HepG2 (cell line): Measurements from ENCODE around the gene MYLK2. TPM values are rescaled to one million over a fixed set of nuclear protein-coding genes. Genes with fewer than 3 reads are reported as not detected.

Source experiments
- ATAC-seq: fragments of 200-7000 bp; cut with Tn5 transposase; 3 replicates; pipeline ENCODE4 v1.9.1; 2020; ENCODE audit warnings: mild to moderate bottlenecking, moderate library complexity
- BruUV-seq: library from RNA; stranded (reverse); fragments of 400-500 nt; replicated peaks from 2 replicates; lab custom pipeline; 2021; lab: Mats Ljungman, UMichigan
- CTCF ChIA-PET: fragments of 300-600 bp; formaldehyde crosslinking; extraction: SDS; loops from one replicate; lab custom pipeline; 2021; ENCODE audit warnings: low total read pairs, inconsistent platforms, low intra/inter-chr PET ratio; lab: Yijun Ruan, JAX
- POLR2A ChIA-PET: fragments of 350-600 bp; sonication (Branson Sonifier 250); formaldehyde crosslinking; loops from one replicate; lab custom pipeline; 2020; ENCODE audit warnings: antibody characterized with exemption, inconsistent platforms; lab: Yijun Ruan, JAX
- DNase-seq: peaks from one replicate; pipeline ENCODE4 v3.0.0-alpha.2; 2015; ENCODE audit warnings: low spot score
- FAIRE-seq: peaks from 3 replicates; lab custom pipeline; 2011; peaks lifted over from hg19 to GRCh38; lab: Jason Lieb, UNC
- H2AFZ ChIP-seq: one replicate; pipeline ENCODE4 v1.6.1; 2011; ENCODE audit warnings: low read length, inconsistent platforms
- H3K27ac ChIP-seq: fragments of 300-600 bp; 3 replicates; pipeline ENCODE4 v1.8.0; 2011; ENCODE audit warnings: mixed run types, mild to moderate bottlenecking, mixed read lengths, low read length, inconsistent platforms; ENCODE audit not compliant: insufficient read depth; ENCODE audit errors: extremely low read length
- H3K27me3 ChIP-seq, 2 experiments: fragments of 200-600 bp in 1 of 2; 2 replicates in 1 of 2; 3 replicates in 1 of 2; pipeline versions ENCODE4 v1.6.0 to v1.8.0; 2011; ENCODE audit warnings: low read length in 2 of 2, mild to moderate bottlenecking in 2 of 2, moderate library complexity in 2 of 2, inconsistent platforms in 1 of 2; ENCODE audit not compliant: insufficient read depth in 2 of 2, control insufficient read depth in 1 of 2
- H3K36me3 ChIP-seq, 2 experiments: fragments of 200-600 bp in 1 of 2; replicated peaks in 1 of 2; 2 replicates in 1 of 2; 3 replicates in 1 of 2; pipeline versions ENCODE4 v1.5.1 to v1.8.0; 2011; ENCODE audit warnings: low read length in 2 of 2, inconsistent platforms in 1 of 2; ENCODE audit not compliant: insufficient read depth in 2 of 2, control insufficient read depth in 1 of 2
- H3K4me1 ChIP-seq: 2 replicates; pipeline ENCODE4 v1.5.1; 2012; ENCODE audit warnings: low read length, inconsistent platforms; ENCODE audit not compliant: insufficient read depth
- H3K4me2 ChIP-seq: 2 replicates; pipeline ENCODE4 v1.6.0; 2011; ENCODE audit warnings: low read depth, low read length, inconsistent platforms
- H3K4me3 ChIP-seq, 3 experiments: fragments of 200-600 bp in 1 of 3; sonication (generic), shearing (Covaris generic) in 1 of 3; replicated peaks in 1 of 3; 2 replicates each; pipeline ENCODE4 v1.5.1; 2011 to 2016; ENCODE audit warnings: low read length in 3 of 3, inconsistent platforms in 2 of 3, low read depth in 2 of 3, mild to moderate bottlenecking in 2 of 3, control low read depth in 1 of 3, mixed read lengths in 1 of 3; ENCODE audit not compliant: insufficient read depth in 1 of 3
- H3K79me2 ChIP-seq: one replicate; pipeline ENCODE4 v1.6.1; 2011; ENCODE audit warnings: low read length, inconsistent platforms; ENCODE audit not compliant: insufficient read depth
- H3K9ac ChIP-seq: 2 replicates; pipeline ENCODE4 v1.6.0; 2011; ENCODE audit warnings: mild to moderate bottlenecking, low read depth, low read length, inconsistent platforms; ENCODE audit not compliant: insufficient read depth
- H3K9me3 ChIP-seq: 2 replicates; pipeline ENCODE4 v1.5.1; 2012; ENCODE audit warnings: mild to moderate bottlenecking, low read length
- H4K20me1 ChIP-seq: 2 replicates; pipeline ENCODE4 v1.6.0; 2011; ENCODE audit warnings: inconsistent platforms, mild to moderate bottlenecking, low read length, moderate library complexity; ENCODE audit not compliant: insufficient read depth
- CEBPB ChIP-seq: IDR thresholded peaks from 2 replicates; pipeline ENCODE4 v1.6.1; 2011; ENCODE audit warnings: low read depth, low read length, improper control_type of control experiment, borderline replicate concordance
- CEBPZ ChIP-seq: IDR thresholded peaks from 2 replicates; pipeline ENCODE4 v1.6.1; 2012; ENCODE audit warnings: low read length, improper control_type of control experiment
- NR0B2 ChIP-seq: sonication (generic); formaldehyde crosslinking; IDR thresholded peaks from 2 replicates; pipeline ENCODE4 v1.4.0; 2020; ENCODE audit warnings: mild to moderate bottlenecking, missing genetic modification reagents
- SIX4 ChIP-seq: sonication (generic); formaldehyde crosslinking; IDR thresholded peaks from 2 replicates; pipeline ENCODE4 v1.4.0; 2020; ENCODE audit warnings: missing genetic modification reagents
- ZIK1 ChIP-seq: sonication (generic); formaldehyde crosslinking; IDR thresholded peaks from 2 replicates; pipeline ENCODE4 v1.5.0; 2020; ENCODE audit warnings: mild to moderate bottlenecking, low read depth, missing genetic modification reagents, borderline replicate concordance
- ZNF598 ChIP-seq: sonication (generic); formaldehyde crosslinking; IDR thresholded peaks from 2 replicates; pipeline ENCODE4 v1.5.1; 2020; ENCODE audit warnings: mild to moderate bottlenecking, missing genetic modification reagents, borderline replicate concordance
- ZNF652 ChIP-seq: IDR thresholded peaks from 2 replicates; pipeline ENCODE4 v1.6.1; 2016; ENCODE audit warnings: low read depth, borderline replicate concordance
- ZNF768 ChIP-seq: sonication (generic); formaldehyde crosslinking; IDR thresholded peaks from 2 replicates; pipeline ENCODE4 v1.4.0; 2020; ENCODE audit warnings: missing genetic modification reagents
- WGBS: methylation state at CpG from one replicate; pipeline ENCODE4 v1.1.6; 2017; ENCODE audit warnings: low lambda C conversion rate; 5-methylcytosine and 5-hydroxymethylcytosine counted together
- in situ Hi-C: cut with HindIII; loops from 2 replicates; pipeline ENCODE4 v1.10.0; 2017; ENCODE audit warnings: low pct_unique_long_range_greater_than_20kb; ENCODE audit not compliant: extremely low pct_ligation_motif_present
- intact Hi-C: fragments of 100-400 bp; cut with micrococcal nuclease; formaldehyde crosslinking; loops from one replicate; pipeline ENCODE4 v1.10.0; 2022; ENCODE audit not compliant: unreplicated experiment
- polyA plus RNA-seq, 8 experiments: library from polyadenylated mRNA; depleted of rRNA in 3 of 8; stranded (reverse) in 7 of 8; unstranded in 1 of 8; fragments of >200 nt; fragmentation: Illumina TruSeq in 4 of 8; extraction: Trizol in 4 of 8; gene quantifications; 2 replicates each; pipeline versions ENCODE4 v1.2.1 to v1.2.3, GENCODE V29; 2011 to 2016; ENCODE audit warnings: low read depth in 4 of 8, missing spikeins in 1 of 8, mixed read lengths in 1 of 8; ENCODE audit not compliant: insufficient read depth in 1 of 8
- total RNA-seq, 5 experiments: library from RNA; depleted of rRNA; stranded (reverse); fragments of >200 nt; fragmentation: Illumina TruSeq; extraction: Trizol; gene quantifications; 2 replicates each; pipeline ENCODE4 v1.2.3, GENCODE V29; 2016; ENCODE audit warnings: low read depth in 1 of 5

Gene MYLK2
- total and polyA plus RNA-seq, 2 of the 13 experiments (the other 11 are each of a cell fraction or from before 2014, with no cell fraction given) = 0.27 TPM; not detected in 1

GRCh38 chr20:31815408-31816188 lies 3.6 kb upstream of the MYLK2 start:
- no peak overlapping the region for H3K9ac ChIP-seq
- in situ Hi-C loops = no loop called here
- FAIRE-seq = peak; percentile 12
- POLR2A ChIA-PET = no interaction called here
- H3K27ac ChIP-seq = no peak overlapping the region
- no peak for DNase-seq
- 44% methylated on average over 9 of the region's 9 CpGs for WGBS
- no peak overlapping the region for H3K4me3 ChIP-seq
- H3K27me3 ChIP-seq = peaks cover 0 to 14% of the 10 kb centered on the region in 2 experiments; a peak in 3 of 5 replicates
- no peak overlapping the region for H2AFZ ChIP-seq
- intact Hi-C loops = no loop called here
- no TSS peak for BruUV-seq
- no peaks in the 10 kb centered on the region for H3K9me3 ChIP-seq
- no peaks in the 10 kb centered on the region for H3K36me3 ChIP-seq
- H3K4me1 ChIP-seq = no peaks in the 10 kb centered on the region
- ATAC-seq = 0 out of 3 replicates have a peak, but pooled peaks have one; percentile 12
- H4K20me1 ChIP-seq = no peaks in the 10 kb centered on the region
- H3K79me2 ChIP-seq = no peaks in the 10 kb centered on the region
- CTCF ChIA-PET = no interaction called here
- H3K4me2 ChIP-seq = no peak overlapping the region
- TF ChIP-seq ZNF768 (0 out of 2 replicates have a peak, but pooled peaks have one; percentile 28), ZNF652 (CRISPR knock-in tag) (peak; percentile 71), SIX4 (CRISPR knock-in tag) (no peak), CEBPZ (no peak), CEBPB (0 out of 2 replicates have a peak, but pooled peaks have one; percentile 23), ZIK1 (CRISPR knock-in tag) (no peak), NR0B2 (CRISPR knock-in tag) (0 out of 2 replicates have a peak, but pooled peaks have one; percentile 29), ZNF598 (no peak)
